H1 (cell line): ENCODE measurements around the gene RTN4IP1. TPM values are rescaled to one million over a fixed set of nuclear protein-coding genes. Genes with fewer than 3 reads are reported as not detected.

Experiments used
- CTCF ChIA-PET: fragments of 300-600 bp; sonication (Branson Sonifier 250); formaldehyde crosslinking; loops from one replicate; lab custom pipeline; 2021; ENCODE audit not compliant: partially characterized antibody; lab: Charles Lee
- POLR2A ChIA-PET: fragments of 300-600 bp; sonication (Branson Sonifier 250); formaldehyde crosslinking; loops from one replicate; lab custom pipeline; 2021; ENCODE audit warnings: inconsistent platforms; ENCODE audit not compliant: partially characterized antibody; lab: Charles Lee
- DNase-seq, 2 experiments: peaks; one replicate each; pipeline versions ENCODE4 v3.0.0 to v3.0.0-alpha.2; 2010 to 2022; ENCODE audit warnings: low spot score in 2 of 2, low read depth in 1 of 2, mixed read lengths in 1 of 2
- FAIRE-seq: peaks from 2 replicates; lab custom pipeline; 2011; peaks lifted over from hg19 to GRCh38; lab: Jason Lieb, UNC
- H2AFZ ChIP-seq: 2 replicates; pipeline ENCODE4 v1.8.1; 2012; ENCODE audit warnings: low read length, inconsistent platforms
- H2AK5ac ChIP-seq: 2 replicates; pipeline ENCODE4 v1.6.1; 2013; ENCODE audit warnings: low read depth, low read length
- H2BK120ac ChIP-seq: replicated peaks from 2 replicates; pipeline ENCODE3; 2013; ENCODE audit warnings: low read depth, low read length, inconsistent platforms
- H2BK12ac ChIP-seq: 2 replicates; pipeline ENCODE4 v1.6.1; 2013; ENCODE audit warnings: low read depth, low read length
- H2BK15ac ChIP-seq: 2 replicates; pipeline ENCODE4 v1.6.1; 2013; ENCODE audit warnings: low read length
- H2BK20ac ChIP-seq: 2 replicates; pipeline ENCODE4 v1.6.1; 2013; ENCODE audit warnings: low read length
- H2BK5ac ChIP-seq: 2 replicates; pipeline ENCODE4 v1.6.1; 2013; ENCODE audit warnings: low read depth, low read length
- H3K14ac ChIP-seq: 2 replicates; pipeline ENCODE4 v1.6.1; 2013; ENCODE audit warnings: inconsistent platforms; ENCODE audit not compliant: insufficient read length
- H3K18ac ChIP-seq: 2 replicates; pipeline ENCODE4 v1.6.1; 2013; ENCODE audit warnings: low read length; ENCODE audit errors: extremely low read depth
- H3K23ac ChIP-seq: 2 replicates; pipeline ENCODE4 v1.6.1; 2013; ENCODE audit warnings: inconsistent platforms; ENCODE audit not compliant: insufficient read length
- H3K23me2 ChIP-seq: 2 replicates; pipeline ENCODE4 v1.6.1; 2013; ENCODE audit warnings: low read depth, low read length
- H3K27ac ChIP-seq: 2 replicates; pipeline ENCODE4 v1.6.1; 2011; ENCODE audit warnings: low read depth, low read length, inconsistent platforms
- H3K27me3 ChIP-seq, 4 experiments: replicated peaks in 1 of 4; 1 replicate in 1 of 4; 2 replicates in 3 of 4; pipeline versions ENCODE4 v1.6.1 to v1.8.1; 2011 to 2013; ENCODE audit warnings: low read length in 3 of 4, mild to moderate bottlenecking in 3 of 4, inconsistent platforms in 2 of 4, mixed read lengths in 2 of 4, moderate library complexity in 1 of 4; ENCODE audit not compliant: control insufficient read depth in 3 of 4, insufficient read depth in 3 of 4; ENCODE audit errors: extremely low read depth in 1 of 4
- H3K36me3 ChIP-seq, 4 experiments: 2 replicates each; pipeline versions ENCODE4 v1.6.1 to v1.8.1; 2011 to 2013; ENCODE audit warnings: mild to moderate bottlenecking in 4 of 4, low read length in 3 of 4, moderate library complexity in 2 of 4, control low read depth in 1 of 4, inconsistent platforms in 1 of 4; ENCODE audit not compliant: insufficient read depth in 4 of 4, control insufficient read depth in 2 of 4
- H3K4ac ChIP-seq: replicated peaks from 2 replicates; pipeline ENCODE3; 2013; ENCODE audit warnings: low read length, low read depth, mixed read lengths, inconsistent platforms; ENCODE audit not compliant: insufficient read length
- H3K4me1 ChIP-seq, 4 experiments: replicated peaks in 1 of 4; 1 replicate in 1 of 4; 2 replicates in 3 of 4; pipeline versions ENCODE4 v1.6.1 to v1.8.1; 2011 to 2013; ENCODE audit warnings: low read length in 3 of 4, inconsistent platforms in 2 of 4, mixed read lengths in 1 of 4; ENCODE audit not compliant: insufficient read depth in 4 of 4, control insufficient read depth in 3 of 4
- H3K4me2 ChIP-seq, 2 experiments: 2 replicates each; pipeline versions ENCODE4 v1.6.1 to v1.8.1; 2011 to 2013; ENCODE audit warnings: low read depth in 2 of 2, low read length in 2 of 2, control low read depth in 1 of 2, inconsistent platforms in 1 of 2, mild to moderate bottlenecking in 1 of 2; ENCODE audit not compliant: insufficient read depth in 1 of 2
- H3K4me3 ChIP-seq, 4 experiments: fragments of 200-600, 300-600 bp in 1 of 4; sonication (generic), shearing (Covaris generic), sonication (Bioruptor Twin) in 1 of 4; 2 replicates each; pipeline versions ENCODE4 v1.5.1 to v1.8.1; 2011 to 2016; ENCODE audit warnings: low read length in 4 of 4, low read depth in 3 of 4, control low read depth in 2 of 4, inconsistent platforms in 2 of 4, mild to moderate bottlenecking in 2 of 4, mixed read lengths in 1 of 4, moderate library complexity in 1 of 4; ENCODE audit not compliant: insufficient read depth in 2 of 4; ENCODE audit errors: extremely low read depth in 1 of 4
- H3K56ac ChIP-seq: replicated peaks from 2 replicates; pipeline ENCODE3; 2013; ENCODE audit warnings: low read depth, mild to moderate bottlenecking, mixed read lengths, low read length, inconsistent platforms; ENCODE audit not compliant: insufficient read length
- H3K79me1 ChIP-seq: 2 replicates; pipeline ENCODE4 v1.6.1; 2013; ENCODE audit warnings: low read depth, low read length, control low read depth
- H3K79me2 ChIP-seq, 2 experiments: 2 replicates each; pipeline versions ENCODE4 v1.6.1 to v1.8.1; 2012 to 2013; ENCODE audit warnings: low read length in 2 of 2, mild to moderate bottlenecking in 2 of 2, inconsistent platforms in 1 of 2; ENCODE audit not compliant: insufficient read depth in 2 of 2, control insufficient read depth in 1 of 2
- H3K9ac ChIP-seq, 4 experiments: replicated peaks in 1 of 4; 1 replicate in 1 of 4; 2 replicates in 3 of 4; pipeline versions ENCODE4 v1.6.1 to v1.8.1; 2011 to 2013; ENCODE audit warnings: low read depth in 3 of 4, low read length in 3 of 4, control low read depth in 2 of 4, mild to moderate bottlenecking in 2 of 4, moderate library complexity in 2 of 4, inconsistent platforms in 1 of 4; ENCODE audit errors: extremely low read depth in 1 of 4
- H3K9me3 ChIP-seq, 2 experiments: 2 replicates each; pipeline versions ENCODE4 v1.6.1 to v1.8.1; 2012 to 2013; ENCODE audit warnings: mild to moderate bottlenecking in 2 of 2, moderate library complexity in 2 of 2, control low read depth in 1 of 2, inconsistent platforms in 1 of 2, low read depth in 1 of 2, low read length in 1 of 2, mixed read lengths in 1 of 2; ENCODE audit not compliant: insufficient read depth in 2 of 2
- H4K20me1 ChIP-seq, 2 experiments: replicated peaks in 1 of 2; 2 replicates each; pipeline versions ENCODE3 to v1.8.1; 2011 to 2013; ENCODE audit warnings: inconsistent platforms in 2 of 2, low read length in 2 of 2, mild to moderate bottlenecking in 1 of 2; ENCODE audit not compliant: insufficient read depth in 2 of 2, control insufficient read depth in 1 of 2
- H4K5ac ChIP-seq: 2 replicates; pipeline ENCODE4 v1.6.1; 2013; ENCODE audit warnings: low read length, low read depth, mixed read lengths, inconsistent platforms; ENCODE audit not compliant: insufficient read length
- H4K8ac ChIP-seq: 2 replicates; pipeline ENCODE4 v1.8.0; 2013; ENCODE audit warnings: mild to moderate bottlenecking, moderate library complexity, low read length, inconsistent platforms; ENCODE audit not compliant: insufficient read depth; ENCODE audit errors: extremely low read depth
- H4K91ac ChIP-seq: replicated peaks from 2 replicates; pipeline ENCODE3; 2013; ENCODE audit warnings: low read length, mixed read lengths, inconsistent platforms; ENCODE audit not compliant: insufficient read length
- KDM1A ChIP-seq: fragments of 200-600, 300-600 bp; sonication (generic); IDR thresholded peaks from 2 replicates; pipeline ENCODE4 v1.7.1; 2016; ENCODE audit warnings: mild to moderate bottlenecking, low read length, borderline replicate concordance
- MAFK ChIP-seq: IDR thresholded peaks from 2 replicates; pipeline ENCODE4 v1.6.1; 2012; ENCODE audit warnings: low read depth, mild to moderate bottlenecking, improper control_type of control experiment, low read length
- RXRA ChIP-seq: IDR thresholded peaks from 2 replicates; pipeline ENCODE4 v1.6.1; 2011; ENCODE audit warnings: low read depth, mild to moderate bottlenecking, low read length, moderate library complexity; ENCODE audit not compliant: insufficient read depth
- SIRT6 ChIP-seq: IDR thresholded peaks from one replicate; pipeline ENCODE4 v1.7.1; 2012; ENCODE audit warnings: low read length, inconsistent platforms
- SIX5 ChIP-seq: IDR thresholded peaks from 2 replicates; pipeline ENCODE4 v1.6.1; 2011; ENCODE audit warnings: mild to moderate bottlenecking, low read depth, low read length
- SP4 ChIP-seq: IDR thresholded peaks from 2 replicates; pipeline ENCODE4 v1.6.1; 2012; ENCODE audit warnings: low read length, inconsistent platforms
- TCF12 ChIP-seq: IDR thresholded peaks from 2 replicates; pipeline ENCODE4 v1.6.1; 2011; ENCODE audit warnings: low read depth, mild to moderate bottlenecking, low read length
- WGBS, 2 experiments: shearing (Covaris generic) in 1 of 2; methylation state at CpG; one replicate each; pipeline versions ENCODE4 v1.1.6 to v1.1.7; 2013 to 2015; ENCODE audit warnings: low lambda C conversion rate in 2 of 2, mixed read lengths in 2 of 2, inconsistent platforms in 1 of 2, low coverage in 1 of 2, missing lambda C conversion rate in 1 of 2; ENCODE audit not compliant: insufficient replicate concordance in 2 of 2, insufficient coverage in 1 of 2, insufficient read length in 1 of 2; ENCODE audit errors: extremely low coverage in 1 of 2, missing lambda C conversion rate in 1 of 2; 5-methylcytosine and 5-hydroxymethylcytosine counted together
- polyA plus RNA-seq, 7 experiments: library from polyadenylated mRNA; depleted of rRNA in 3 of 7; stranded (reverse) in 5 of 7; unstranded in 2 of 7; fragments of >200 nt in 5 of 7; fragments of 200-250 nt in 2 of 7; gene quantifications; 1 replicate in 5 of 7; 2 replicates in 1 of 7; 4 replicates in 1 of 7; pipeline versions ENCODE4 v1.2.1 to v1.2.3, GENCODE V29; 2011 to 2013; ENCODE audit warnings: missing spikeins in 2 of 7, mixed read lengths in 2 of 7
- total RNA-seq: library from RNA; stranded (reverse); fragmentation: NEBNext Ultra II Directional; extraction: Animal tissue kit (Norgen Biotek cat#: 25700); gene quantifications from 2 replicates; pipeline ENCODE4 v1.2.1, GENCODE V29; 2021
- TF ChIP-seq, protein P1 (sequence below): IDR thresholded peaks from 2 replicates; pipeline ENCODE4 v1.6.1; 2012; ENCODE audit warnings: inconsistent platforms

Gene RTN4IP1
- total and polyA plus RNA-seq, 2 of the 8 experiments (the other 6 are each of a cell fraction or from before 2014, with no cell fraction given): 14.6 to 19.5 TPM

DNA sequence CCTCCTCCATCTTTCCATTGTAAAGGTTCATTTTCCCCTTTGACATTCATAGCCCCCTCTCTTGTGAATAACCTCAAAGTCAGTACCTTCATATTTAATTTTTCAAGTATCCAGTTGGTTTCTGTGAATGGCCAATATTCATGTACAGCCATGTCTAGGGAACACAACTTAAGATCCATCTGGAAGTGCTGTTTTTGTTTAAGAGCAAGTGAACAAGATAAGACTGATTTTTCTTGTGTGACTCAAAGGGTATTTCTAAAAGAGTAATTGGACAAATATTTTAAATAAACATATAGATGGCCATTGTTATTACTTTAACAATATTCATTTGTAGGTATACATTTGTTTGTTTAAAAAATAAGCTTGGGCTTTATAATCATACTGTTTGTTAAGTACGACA lies 92.9 kb downstream of the RTN4IP1 start:
- Histone ChIP-seq H3K36me3 (no peaks in the 10 kb centered on the region), H2BK12ac (no peak overlapping the region), H4K91ac (no peak overlapping the region), H3K9me3 (no peaks in the 10 kb centered on the region), H3K14ac (no peak overlapping the region), H2BK120ac (no peak overlapping the region), H3K79me1 (no peaks in the 10 kb centered on the region), H3K79me2 (no peaks in the 10 kb centered on the region), H4K20me1 (no peaks in the 10 kb centered on the region), H3K27me3 (no peaks in the 10 kb centered on the region), H3K23ac (no peak overlapping the region), H3K9ac (no peak overlapping the region), H2AFZ (no peak overlapping the region), H3K4me2 (no peak overlapping the region), H3K4ac (no peak overlapping the region), H2BK5ac (no peak overlapping the region), H4K5ac (no peak overlapping the region), H3K27ac (no peak overlapping the region), H3K4me3 (no peak overlapping the region), H3K18ac (no peak overlapping the region), H2BK15ac (no peak overlapping the region), H2BK20ac (no peak overlapping the region), H3K23me2 (no peaks in the 10 kb centered on the region)
- ChIA-PET CTCF (interaction anchor here (2.1 kb wide), 1 partner anchor 30 kb away, joined by 4 read pairs; no protein-coding TSS in a partner anchor), POLR2A (no interaction called here)
- DNase-seq: no peak
- 83% methylated on average over 1 of the region's 1 CpG; no CpG with 5 or more reads in 1 of the 2 experiments for WGBS, 2 experiments
- no peak for FAIRE-seq
- TF ChIP-seq TCF12 (no peak), SP4 (no peak), SIX5 (no peak), RXRA (no peak), MAFK (no peak), SIRT6 (no peak), KDM1A (no peak)
- TF ChIP-seq, protein P1, sequence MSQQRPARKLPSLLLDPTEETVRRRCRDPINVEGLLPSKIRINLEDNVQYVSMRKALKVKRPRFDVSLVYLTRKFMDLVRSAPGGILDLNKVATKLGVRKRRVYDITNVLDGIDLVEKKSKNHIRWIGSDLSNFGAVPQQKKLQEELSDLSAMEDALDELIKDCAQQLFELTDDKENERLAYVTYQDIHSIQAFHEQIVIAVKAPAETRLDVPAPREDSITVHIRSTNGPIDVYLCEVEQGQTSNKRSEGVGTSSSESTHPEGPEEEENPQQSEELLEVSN: no peak
- TF ChIP-seq, all 59 proteins: peak for 0
- Histone ChIP-seq H2AK5ac (no peak overlapping the region), H3K56ac (no peak overlapping the region), H3K4me1 (peaks cover 0 to 4% (median 0%) of the 10 kb centered on the region in 4 experiments; a peak in 1 of 7 replicates), H4K8ac (no peak overlapping the region)
